HG02970 (cell line): ENCODE results near the gene TBX15.

Experiments
- ATAC-seq: cut with Tn5 transposase; IDR thresholded peaks from one replicate; pipeline ENCODE4 v1.9.1; 2021; ENCODE audit warnings: mild to moderate bottlenecking, moderate library complexity, moderate number of reproducible peaks; ENCODE audit not compliant: unreplicated experiment, low FRiP score

Gene TBX15

DNA sequence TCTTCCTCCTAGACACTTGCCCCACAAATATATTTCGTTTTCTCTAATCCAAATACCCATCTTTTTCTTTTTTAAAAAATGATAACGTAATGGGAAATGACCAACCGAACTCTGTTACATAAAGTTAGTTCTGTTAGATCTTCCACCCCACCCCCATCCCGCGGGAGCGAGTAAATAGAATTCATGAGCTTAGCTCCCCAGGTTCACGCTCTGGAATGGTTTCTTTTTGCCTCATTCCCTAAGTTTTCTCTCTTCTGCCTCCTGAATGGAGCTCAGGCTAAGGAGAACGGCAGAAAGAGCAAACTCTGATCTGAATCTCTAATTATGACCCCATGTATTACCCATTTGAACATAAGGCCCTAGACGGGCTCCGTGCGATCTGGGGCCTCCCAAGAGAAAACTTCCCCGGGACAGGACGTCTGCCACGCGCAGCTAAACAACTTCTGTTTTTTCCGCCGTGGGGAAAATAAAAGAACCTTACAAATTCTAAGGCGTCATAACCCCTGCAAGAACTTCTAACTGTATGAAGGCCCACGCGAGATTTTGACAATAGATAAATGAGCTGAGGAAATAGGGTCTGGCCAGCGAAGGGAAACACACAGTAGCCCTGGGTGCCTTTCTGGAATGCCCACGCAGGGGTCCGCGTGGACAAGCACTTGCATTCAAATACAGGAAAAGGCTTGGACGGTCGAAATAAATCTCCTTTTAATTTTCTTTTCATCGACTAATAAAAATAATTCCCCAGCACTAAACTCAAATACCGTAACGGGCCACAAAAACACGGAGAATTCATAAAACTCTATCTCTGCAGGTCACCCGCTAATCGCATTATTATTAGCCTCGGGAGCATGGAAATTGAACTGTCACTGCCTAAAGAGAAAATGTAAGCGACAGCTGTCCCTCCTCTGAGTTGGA, 2.2 kb downstream of the TBX15 start:
- ATAC-seq = no peak

DNA sequence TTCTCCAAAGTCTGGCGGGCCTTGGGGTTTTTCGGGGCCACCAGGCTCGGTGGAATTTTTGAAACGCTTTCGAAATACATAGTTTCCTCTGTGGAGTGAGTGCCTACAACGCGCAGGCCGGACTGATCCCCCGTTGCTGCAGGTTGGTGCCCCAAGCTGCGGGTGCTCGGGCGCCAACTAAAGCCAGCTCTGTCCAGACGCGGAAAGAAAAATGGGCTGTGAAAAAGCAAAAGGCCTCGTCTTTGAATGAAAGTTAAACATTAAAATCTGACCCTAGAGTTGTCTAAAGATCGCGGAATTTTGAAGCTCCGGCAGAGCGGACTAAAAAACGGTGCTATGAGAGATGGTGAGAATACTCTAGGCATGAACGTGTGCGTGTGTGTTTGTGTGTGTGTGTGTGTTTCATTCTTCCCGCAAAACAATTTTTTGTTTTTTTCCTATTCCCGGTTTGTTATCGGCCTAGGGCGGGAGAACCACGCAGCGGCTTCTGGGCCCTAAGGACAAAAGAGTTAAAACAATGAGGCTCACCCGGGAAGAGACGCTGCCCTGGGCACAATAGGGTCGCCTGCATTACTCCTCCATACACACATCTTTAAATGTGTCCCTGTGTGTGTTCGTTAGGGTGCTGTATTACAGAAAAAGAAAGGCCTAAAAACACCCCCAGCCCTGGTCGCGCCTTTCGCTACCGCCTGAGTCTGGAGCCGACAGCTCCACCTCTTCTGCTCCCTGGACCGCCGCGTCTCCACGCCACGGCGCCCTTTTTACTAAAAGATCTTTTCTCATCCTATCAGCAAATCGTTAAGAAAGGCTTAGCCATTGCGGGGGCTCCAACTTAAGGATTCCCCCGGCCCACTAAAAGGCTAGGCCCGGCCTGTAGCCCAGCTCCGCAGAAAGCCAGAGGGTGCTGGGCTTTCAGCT, 3.2 kb downstream of the TBX15 start:
- no peak for ATAC-seq

DNA sequence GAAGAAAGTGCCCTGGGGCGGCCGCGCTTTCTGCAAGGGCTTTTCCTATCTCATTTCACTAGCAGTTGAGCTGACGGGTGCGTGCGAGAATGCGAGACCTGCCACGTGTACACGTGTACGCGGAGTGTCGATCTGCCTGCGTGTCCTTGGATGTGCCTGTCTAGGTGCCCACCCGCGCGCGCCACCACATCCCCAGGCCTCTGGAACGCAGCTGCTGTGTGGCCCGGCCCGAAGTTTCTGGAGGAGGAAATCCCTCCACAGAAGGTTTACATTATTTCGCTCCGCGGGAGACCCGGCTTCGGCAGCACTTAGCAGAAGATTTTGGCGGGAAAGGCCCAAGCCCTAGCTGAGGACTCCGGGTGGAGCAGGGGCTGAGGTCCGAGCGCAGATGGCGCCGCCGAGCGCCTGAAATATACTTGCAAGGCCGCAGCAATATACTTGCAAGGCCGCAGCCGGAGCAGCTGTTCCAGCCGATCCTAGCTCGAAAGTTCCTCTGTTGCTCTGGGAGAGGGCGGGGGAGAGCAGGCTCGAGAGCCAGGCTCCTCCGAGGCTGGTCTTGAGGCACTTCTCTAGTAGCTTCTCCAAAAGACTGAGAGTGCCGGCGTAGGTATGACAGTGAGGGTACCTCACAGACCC, 3.9 kb downstream of the TBX15 start:
- no peak for ATAC-seq

DNA sequence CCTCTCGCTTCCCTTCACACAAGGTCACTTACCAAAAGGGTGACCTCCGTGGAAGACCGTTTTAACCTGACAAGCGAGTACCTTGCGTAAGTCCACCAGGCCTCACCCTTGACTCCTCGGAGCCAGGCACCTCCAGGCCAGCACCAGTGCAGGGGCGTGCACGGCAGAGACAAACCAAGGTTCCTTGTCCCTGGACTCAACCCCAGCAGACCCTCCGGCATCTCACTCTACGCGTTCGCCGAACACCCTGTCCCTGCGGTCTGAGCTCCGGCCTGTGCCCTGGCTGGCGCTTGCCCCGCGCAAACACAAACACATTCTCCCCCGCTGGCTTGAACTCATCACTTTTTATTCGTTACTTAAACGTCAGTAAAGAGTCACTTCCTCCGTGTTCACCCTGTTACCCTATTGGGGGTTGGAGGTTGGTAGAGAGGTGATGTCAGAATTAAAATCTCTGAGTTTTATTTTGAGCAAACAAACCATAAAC, 4.5 kb downstream of the TBX15 start:
- no peak for ATAC-seq

DNA sequence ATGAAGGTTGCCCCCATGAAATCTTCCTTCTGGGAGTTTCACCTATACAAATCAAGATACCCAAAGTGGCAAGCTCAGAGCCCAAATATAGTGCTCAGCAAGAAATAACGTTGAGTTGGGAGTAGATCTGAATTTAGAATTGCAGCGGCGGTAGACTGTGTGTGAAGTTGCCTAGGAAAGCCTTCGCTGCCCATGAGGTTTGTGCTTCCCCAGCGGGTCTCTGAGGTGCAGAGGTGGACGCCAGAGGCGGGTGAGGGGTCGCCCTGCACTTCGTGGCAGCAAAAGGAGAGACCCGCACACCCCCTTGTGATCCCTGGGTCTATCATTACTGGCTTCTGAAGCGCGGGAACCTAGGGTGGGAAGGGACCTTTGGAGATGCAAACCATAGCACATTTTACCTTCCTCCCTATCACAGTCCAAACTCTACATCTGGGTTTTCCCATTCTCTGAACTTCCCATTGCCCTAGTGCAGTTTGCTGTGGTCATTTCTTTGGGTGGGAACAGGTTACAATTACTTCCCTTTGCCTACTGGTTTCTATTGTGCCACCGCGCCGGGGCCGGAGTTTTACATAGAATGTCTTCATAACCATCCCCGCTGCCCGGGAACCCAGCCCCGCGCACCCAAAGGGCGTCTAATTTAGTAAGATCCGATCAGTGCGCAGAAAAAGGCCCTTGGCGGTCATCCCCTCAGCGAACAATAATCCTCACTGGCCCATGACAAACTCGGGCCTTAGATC, 5.2 kb downstream of the TBX15 start:
- ATAC-seq = no peak

DNA sequence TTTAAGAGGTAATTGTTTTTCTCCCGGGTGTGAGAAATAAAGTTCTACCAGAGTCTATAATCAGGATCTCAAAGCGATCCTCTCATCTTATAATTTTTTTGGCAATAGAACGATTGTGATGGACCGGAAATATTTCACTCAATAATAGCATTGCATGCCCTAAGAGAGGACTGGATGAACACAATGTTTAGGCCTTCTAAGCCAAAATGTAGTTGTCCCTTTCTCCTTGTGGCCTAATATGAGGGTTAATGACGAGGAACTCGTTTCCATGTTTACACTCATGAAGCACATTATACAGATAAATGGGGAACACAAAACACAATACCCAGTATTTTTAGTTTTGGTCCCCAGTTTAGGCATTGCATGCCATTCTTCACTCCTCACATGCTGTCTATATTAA, 5.9 kb downstream of the TBX15 start:
- ATAC-seq = no peak

DNA sequence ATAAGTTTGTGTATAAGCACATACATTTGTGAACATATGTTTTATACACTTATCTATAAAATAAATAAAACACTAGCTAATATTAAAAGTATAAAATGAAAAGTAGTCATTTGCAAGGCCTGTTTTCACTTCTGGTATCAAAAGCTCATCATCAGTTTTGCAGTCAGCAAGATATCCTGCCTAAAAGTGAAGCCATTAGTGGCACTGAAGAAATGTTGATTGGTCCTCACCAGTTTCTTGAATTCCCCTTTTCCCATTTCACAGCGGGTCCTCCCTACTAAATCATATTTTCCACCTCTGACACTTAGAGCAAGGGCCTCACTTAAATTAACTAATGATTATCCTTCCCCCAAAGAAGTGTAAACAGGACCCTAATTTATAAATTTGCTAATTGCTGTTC, 6.7 kb downstream of the TBX15 start:
- ATAC-seq = no peak

DNA sequence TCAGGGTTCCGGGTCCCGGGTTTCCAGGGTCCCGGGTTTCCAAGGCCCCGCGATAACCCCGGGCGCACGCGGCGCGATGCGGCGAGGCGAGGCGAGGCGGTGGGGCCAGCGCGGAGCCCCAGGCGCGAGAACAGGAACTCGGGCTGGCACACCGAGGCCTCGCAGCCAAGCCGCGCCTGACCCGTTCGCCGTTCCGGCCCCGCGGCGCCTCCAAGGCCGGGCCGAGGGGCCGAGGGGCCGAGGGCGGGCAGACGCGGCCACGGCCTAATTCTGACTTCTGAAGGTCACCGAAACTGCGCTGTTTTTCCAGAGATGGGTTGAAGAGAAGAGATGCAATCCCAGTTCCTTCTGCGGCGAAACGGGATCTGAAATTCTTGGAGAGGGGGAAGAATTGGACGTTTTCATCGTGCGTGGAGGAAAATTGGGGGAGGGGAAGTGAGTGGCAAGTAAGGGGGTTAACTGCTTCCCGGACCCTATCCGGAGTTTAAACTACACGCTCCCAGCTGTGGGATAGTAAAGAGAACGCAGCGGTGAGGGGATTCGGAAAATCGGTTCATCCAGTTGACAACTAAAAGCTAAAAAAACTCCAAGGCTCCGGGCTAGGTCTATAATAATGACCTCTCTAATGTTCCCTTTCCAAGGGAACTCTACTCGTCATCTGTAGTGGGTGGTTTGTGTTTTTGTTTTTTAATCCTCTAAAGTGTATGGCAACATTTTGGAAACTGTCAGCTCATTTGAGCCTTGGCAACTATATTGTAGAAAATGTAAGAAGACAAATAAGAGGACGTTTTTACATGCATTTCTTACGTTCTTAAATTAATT, 8.2 kb downstream of the TBX15 start:
- ATAC-seq = no peak

DNA sequence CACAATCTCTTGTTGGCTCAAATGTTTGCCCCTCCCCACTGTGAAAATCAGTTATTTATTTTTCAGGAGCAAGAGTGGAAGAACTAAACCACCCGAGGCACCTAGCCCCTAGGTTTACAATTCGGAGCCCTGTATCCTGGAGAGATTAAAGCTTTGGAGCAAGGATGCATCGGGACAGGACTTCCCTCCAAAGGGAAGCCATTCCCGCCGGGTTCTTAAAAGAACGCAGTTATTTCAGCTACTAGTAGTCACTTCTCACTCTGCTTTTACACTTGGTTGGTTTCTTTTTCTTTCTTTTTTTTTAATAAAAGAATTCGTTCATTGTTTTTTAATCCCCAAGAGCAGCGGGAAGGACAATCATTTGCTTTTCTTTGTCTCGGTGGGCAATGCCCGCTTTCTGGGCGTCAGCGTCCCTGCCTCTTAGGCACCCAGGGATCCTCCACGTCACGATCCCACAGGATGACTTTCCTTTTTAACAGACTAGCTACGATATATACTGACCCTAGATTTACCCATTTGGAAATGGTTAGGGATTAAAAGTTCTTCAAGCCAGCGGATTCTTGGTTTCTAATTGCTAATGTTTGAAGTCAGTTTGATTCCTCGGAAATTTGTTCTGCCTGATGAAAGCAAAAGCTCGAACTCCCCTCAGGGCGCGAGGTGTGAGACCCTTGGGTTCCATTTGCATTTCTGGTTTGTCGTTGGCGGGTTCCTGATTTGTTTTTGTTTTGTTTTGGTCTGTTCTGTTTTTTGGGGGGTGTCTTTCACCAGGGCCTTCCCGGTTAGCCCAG, 9.0 kb downstream of the TBX15 start:
- no peak for ATAC-seq

DNA sequence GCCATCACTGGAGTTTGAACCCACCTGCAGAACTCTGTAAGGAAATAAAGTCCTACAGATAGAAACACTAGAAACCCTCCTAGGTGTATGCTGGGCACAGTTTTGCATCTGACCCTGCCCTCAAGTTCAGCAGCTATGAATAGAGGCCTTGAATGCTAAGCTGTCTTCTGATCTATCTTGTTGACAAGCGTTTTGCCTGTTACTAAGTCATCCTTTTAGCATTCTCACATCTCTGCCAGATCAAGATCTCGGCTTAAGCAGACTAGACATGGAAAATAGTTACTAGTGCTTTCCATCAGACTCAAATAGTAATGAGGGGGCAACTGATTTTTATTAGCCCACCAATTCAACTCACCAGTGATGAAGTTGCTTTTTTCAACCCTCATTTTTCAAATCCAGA, 10.5 kb downstream of the TBX15 start:
- no peak for ATAC-seq

DNA sequence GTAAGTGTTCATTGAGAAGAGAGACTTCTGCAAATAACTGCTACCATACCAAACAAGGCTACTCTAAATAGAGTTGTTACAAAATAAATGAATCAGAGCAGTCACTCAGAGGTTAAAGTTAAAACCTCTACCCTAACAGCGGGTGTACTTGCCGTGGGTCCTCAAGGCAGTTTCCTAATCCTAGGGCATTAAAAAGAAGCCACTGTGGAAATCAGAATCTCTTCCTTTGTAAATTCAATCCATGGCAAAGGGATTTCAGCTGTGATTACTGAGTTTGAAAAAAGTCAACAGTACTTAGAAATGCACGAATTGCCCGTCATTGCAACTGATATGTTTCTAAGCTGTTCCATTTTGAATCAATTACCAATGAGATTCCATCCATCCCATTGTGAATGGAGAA, 13.5 kb downstream of the TBX15 start:
- ATAC-seq = no peak

DNA sequence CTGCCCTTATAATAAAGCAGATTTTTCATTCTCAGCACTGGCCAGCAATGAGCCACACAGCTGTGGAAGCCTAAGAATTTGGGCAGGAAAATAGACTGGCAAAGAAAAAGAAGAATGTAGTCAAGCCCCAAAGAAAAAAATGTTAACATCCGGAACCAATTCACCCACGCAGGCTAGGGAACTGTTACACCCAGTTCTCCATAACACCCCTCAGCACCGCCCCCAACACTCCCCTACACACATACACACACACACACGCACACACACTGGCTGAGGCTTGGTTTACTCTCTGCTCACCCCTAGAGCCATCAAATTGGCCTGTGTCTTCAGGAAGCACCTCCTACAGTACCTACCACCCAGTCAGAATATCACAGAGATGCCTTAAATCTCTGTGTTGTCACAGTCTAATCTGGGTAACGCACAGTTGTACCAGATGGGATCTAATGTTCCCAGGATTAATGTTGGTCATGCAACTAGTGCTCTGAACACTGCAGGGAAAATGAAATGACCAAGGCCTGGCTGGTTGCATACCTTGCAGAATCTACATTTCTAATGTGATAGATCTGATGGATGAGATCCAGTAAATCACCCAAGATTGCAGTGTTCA, 14.5 kb downstream of the TBX15 start:
- no peak for ATAC-seq

DNA sequence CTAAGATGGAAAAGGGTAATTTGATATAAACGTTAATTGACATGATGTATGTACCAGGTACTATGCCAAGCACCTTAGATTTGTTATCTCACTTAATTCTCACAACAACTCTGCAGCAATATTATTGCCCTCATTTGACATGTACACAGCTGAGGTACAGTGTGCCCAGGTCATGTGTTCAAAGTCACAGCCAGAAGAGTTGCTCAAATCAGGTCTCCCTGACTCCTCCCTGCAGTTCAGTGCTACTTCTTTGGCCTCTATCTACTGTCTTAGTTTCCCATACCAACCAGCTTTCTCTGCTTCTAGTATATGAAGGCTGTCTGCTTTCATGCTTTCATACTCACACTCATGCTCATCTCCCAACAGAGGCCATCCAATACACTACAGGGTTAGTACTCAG, 15.1 kb downstream of the TBX15 start:
- ATAC-seq = no peak

DNA sequence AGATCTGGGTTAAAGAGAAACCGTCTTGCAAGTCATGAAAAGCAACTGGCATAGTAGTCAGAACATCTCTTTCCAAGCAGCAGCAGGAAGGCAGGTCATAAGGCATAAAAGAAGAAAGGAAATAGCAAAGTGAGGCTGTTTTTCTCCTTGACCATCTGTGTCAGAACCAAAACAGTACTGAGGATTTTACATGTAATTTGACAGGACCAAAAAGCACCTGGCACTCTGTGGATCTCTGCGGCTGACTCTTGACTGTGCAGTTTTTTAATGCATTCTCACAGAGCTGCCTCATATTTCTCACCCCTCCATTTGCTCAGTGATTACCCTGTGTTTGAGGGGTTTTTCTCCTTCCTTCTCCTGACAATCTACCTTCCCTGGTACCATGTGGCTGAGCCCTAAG, 17.7 kb downstream of the TBX15 start:
- no peak for ATAC-seq

DNA sequence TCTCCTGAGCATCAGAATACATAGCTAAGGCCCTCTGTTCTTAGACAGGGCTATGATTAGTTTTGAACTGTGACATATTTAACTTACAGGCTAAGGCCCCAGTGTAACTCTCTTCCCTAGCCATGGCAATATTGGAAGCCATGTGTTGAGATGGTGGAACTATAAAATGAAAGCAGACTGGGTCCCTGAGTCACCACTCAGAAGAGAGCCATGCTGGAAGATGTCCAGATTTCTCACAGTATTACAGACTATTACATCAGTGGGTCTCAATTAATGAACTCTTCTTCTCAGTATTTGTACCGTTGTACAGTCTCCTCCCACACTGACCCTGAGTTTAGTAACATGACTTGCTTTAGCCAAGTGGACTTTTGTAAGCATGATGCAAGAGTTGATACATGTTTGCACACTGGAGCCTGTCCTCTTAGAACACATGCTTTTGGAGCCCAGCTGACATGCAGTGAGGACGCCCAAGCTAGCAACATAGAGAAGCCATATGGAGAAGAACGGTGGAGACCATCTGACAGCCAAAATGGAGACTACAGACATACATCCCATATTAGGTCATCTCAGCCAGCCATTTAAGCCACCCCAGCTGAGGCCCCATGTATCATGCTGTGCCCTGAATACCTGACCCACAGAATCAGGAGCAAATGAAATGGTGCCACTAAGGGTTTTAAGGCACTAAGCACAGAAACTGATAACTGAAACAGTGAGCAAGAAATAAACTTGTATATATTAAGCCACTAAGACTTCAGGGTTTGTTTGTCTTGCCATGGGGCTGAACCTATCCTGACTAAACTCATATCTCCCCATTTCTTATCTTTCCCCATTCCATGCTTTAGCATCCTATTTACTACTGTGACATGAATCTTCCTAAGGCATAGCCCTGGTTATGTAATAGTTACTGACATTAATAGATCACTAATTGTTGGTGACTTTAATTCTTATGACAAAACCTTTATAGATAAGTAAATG, 24.4 kb downstream of the TBX15 start:
- no peak for ATAC-seq

DNA sequence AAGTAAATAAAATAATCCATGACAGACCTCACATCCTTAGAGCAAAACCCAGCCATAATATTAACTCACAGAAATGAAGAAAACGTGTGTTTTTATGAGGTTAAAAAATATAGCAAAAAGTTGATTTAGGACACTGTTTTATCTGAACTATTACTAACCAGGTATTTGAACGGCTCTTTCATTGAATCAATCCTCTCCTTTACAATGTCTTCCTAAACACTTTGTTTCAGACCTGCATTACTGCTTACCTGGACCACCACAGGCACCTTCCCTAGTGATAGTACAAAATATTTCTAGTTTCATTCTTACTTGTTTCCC, 25.0 kb downstream of the TBX15 start:
- ATAC-seq = no peak

DNA sequence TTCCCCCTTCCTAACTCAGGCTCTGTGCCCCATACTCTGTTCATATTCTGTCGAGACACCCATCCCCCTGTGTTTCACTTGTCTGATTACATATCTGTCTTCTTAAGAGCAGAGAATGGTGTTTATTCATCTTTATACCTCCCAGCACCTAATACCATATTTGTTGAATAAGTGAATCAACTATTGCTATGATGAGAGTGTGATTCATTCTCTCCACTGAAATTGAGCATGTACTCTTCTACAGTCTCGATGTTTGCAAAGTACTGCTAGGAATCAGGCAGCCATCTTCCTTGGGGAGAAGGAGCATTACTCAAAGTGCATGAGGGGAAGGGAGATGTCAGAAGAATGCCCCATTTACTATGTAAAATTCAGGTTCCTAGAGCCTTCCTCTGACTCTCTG, 27.0 kb downstream of the TBX15 start:
- ATAC-seq = no peak
